OCI-LY1 (cell line): ENCODE results near the gene PPP2R3C.

ENCODE experiments used
- H2AFZ ChIP-seq: fragments of 200-600 bp; sonication (generic), shearing (Covaris generic); 2 replicates; pipeline ENCODE4 v1.6.0; 2014; ENCODE audit warnings: antibody characterized with exemption, mild to moderate bottlenecking, low read length
- H3F3A ChIP-seq: fragments of 200-600 bp; sonication (generic), shearing (Covaris generic); 2 replicates; pipeline ENCODE4 v1.6.0; 2014; ENCODE audit warnings: mild to moderate bottlenecking, antibody characterized with exemption, low read length, moderate library complexity; ENCODE audit not compliant: insufficient read depth
- H3K27ac ChIP-seq: fragments of 200-600 bp; sonication (generic); 2 replicates; pipeline ENCODE4 v1.5.1; 2014; ENCODE audit warnings: low read length, mixed run types, mild to moderate bottlenecking, low read depth; ENCODE audit not compliant: poor library complexity, severe bottlenecking
- H3K27me3 ChIP-seq: fragments of 200-600 bp; sonication (generic); 2 replicates; pipeline ENCODE4 v1.6.0; 2014; ENCODE audit warnings: antibody characterized with exemption, mild to moderate bottlenecking, low read length, moderate library complexity; ENCODE audit not compliant: insufficient read depth
- H3K36me3 ChIP-seq: fragments of 200-600 bp; sonication (generic); 2 replicates; pipeline ENCODE4 v1.6.1; 2014; ENCODE audit warnings: mild to moderate bottlenecking, antibody characterized with exemption, low read length, moderate library complexity, mixed read lengths; ENCODE audit not compliant: insufficient read depth
- H3K4me1 ChIP-seq: fragments of 200-600 bp; sonication (generic); 2 replicates; pipeline ENCODE4 v1.5.1; 2014; ENCODE audit warnings: mild to moderate bottlenecking, low read length, moderate library complexity; ENCODE audit not compliant: insufficient read depth, severe bottlenecking
- H3K4me2 ChIP-seq: fragments of 200-600 bp; sonication (generic), shearing (Covaris generic); 2 replicates; pipeline ENCODE4 v1.6.1; 2014; ENCODE audit warnings: low read length
- H3K4me3 ChIP-seq: fragments of 200-600 bp; sonication (generic); 2 replicates; pipeline ENCODE4 v1.5.1; 2014; ENCODE audit warnings: low read length, low read depth, mild to moderate bottlenecking, mixed read lengths; ENCODE audit not compliant: poor library complexity, severe bottlenecking
- H3K79me2 ChIP-seq: fragments of 200-600 bp; shearing (Covaris generic); 2 replicates; pipeline ENCODE4 v1.6.1; 2016; ENCODE audit warnings: mixed run types, low read length, mixed read lengths; ENCODE audit not compliant: insufficient read depth
- H3K9ac ChIP-seq: fragments of 200-600 bp; sonication (generic), shearing (Covaris generic); 2 replicates; pipeline ENCODE4 v1.6.1; 2014; ENCODE audit warnings: mild to moderate bottlenecking, low read length, mixed read lengths
- H3K9me2 ChIP-seq: fragments of 200-600 bp; sonication (generic), shearing (Covaris generic); 2 replicates; pipeline ENCODE4 v1.6.1; 2014; ENCODE audit warnings: low read depth, mild to moderate bottlenecking, low read length, mixed read lengths
- H3K9me3 ChIP-seq: fragments of 200-600 bp; shearing (Covaris generic); 2 replicates; pipeline ENCODE4 v1.6.1; 2014; ENCODE audit warnings: low read length, mixed read lengths
- H4K20me1 ChIP-seq: fragments of 200-600 bp; sonication (generic), shearing (Covaris generic); 2 replicates; pipeline ENCODE4 v1.6.0; 2016; ENCODE audit warnings: mild to moderate bottlenecking, low read length; ENCODE audit not compliant: insufficient read depth
- EZH2 ChIP-seq: fragments of 200-600 bp; sonication (generic), shearing (Covaris generic); IDR thresholded peaks from 2 replicates; pipeline ENCODE4 v1.8.0; 2017; ENCODE audit warnings: borderline replicate concordance, mixed run types, mild to moderate bottlenecking, antibody characterized with exemption, low read length, moderate library complexity, mixed read lengths
- TF ChIP-seq, protein P1 (sequence below): fragments of 200-600 bp; sonication (generic), shearing (Covaris generic); IDR thresholded peaks from 2 replicates; pipeline ENCODE4 v1.5.1; 2017; ENCODE audit warnings: mild to moderate bottlenecking, antibody characterized with exemption, low read length, moderate library complexity, mixed read lengths

The PPP2R3C gene

DNA sequence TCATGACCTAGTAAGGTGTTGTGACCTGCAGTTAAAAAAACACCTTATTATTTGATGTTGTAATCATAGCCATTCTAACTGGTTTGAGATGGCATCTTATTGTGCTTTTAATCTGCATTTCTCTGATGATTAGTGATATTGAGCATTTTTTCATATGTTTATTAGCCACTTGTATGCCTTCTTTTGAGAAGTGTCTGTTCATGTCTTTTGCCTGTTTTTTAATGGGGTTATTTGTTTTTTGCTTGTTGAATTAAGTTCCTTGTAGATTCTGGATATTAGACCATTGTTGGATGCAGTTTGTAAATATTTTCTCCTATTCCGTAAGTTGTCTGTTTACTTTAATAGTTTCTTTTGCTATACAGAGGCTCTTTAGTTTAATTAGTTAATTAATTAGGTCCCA lies 41.6 kb upstream of the PPP2R3C start:
- TF ChIP-seq, protein P1, sequence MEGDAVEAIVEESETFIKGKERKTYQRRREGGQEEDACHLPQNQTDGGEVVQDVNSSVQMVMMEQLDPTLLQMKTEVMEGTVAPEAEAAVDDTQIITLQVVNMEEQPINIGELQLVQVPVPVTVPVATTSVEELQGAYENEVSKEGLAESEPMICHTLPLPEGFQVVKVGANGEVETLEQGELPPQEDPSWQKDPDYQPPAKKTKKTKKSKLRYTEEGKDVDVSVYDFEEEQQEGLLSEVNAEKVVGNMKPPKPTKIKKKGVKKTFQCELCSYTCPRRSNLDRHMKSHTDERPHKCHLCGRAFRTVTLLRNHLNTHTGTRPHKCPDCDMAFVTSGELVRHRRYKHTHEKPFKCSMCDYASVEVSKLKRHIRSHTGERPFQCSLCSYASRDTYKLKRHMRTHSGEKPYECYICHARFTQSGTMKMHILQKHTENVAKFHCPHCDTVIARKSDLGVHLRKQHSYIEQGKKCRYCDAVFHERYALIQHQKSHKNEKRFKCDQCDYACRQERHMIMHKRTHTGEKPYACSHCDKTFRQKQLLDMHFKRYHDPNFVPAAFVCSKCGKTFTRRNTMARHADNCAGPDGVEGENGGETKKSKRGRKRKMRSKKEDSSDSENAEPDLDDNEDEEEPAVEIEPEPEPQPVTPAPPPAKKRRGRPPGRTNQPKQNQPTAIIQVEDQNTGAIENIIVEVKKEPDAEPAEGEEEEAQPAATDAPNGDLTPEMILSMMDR: no peak
- no peak for TF ChIP-seq EZH2
- Histone ChIP-seq H3K9me3 (no peaks in the 10 kb centered on the region), H3K27ac (no peak overlapping the region), H3K27me3 (no peaks in the 10 kb centered on the region), H3K9ac (no peak overlapping the region), H4K20me1 (no peaks in the 10 kb centered on the region), H3K79me2 (no peaks in the 10 kb centered on the region), H3K36me3 (peaks cover 45% of the 10 kb centered on the region; the same call in 1 of the 2 replicates), H3F3A (no peaks in the 10 kb centered on the region), H3K4me1 (peaks cover 5% of the 10 kb centered on the region), H3K4me3 (no peak overlapping the region), H3K9me2 (no peaks in the 10 kb centered on the region), H2AFZ (no peak overlapping the region), H3K4me2 (no peak overlapping the region)

DNA sequence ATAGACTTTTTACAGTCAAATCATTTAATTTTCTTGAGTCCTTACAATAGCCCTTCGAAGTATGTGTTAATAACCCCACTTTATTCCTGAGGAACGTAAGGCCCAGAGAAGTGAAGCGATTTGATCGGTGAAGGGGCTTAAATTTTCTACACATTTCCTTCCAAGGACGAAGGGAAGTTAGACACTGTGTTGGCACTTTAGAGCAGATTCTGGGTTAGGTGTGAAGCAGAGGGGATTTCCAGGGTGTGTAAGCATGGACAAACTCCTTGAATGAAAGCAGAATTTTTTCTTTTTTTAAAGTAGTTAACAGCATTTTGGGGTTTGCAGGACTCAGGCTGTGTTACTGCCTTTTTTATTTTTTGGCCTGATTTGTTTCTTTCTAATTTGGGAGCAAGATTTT lies 39.4 kb upstream of the PPP2R3C start:
- H3K27me3 ChIP-seq: no peaks in the 10 kb centered on the region
- H3K79me2 ChIP-seq: no peaks in the 10 kb centered on the region
- no peak overlapping the region for H3K4me3 ChIP-seq
- H3K27ac ChIP-seq: no peak overlapping the region
- no peaks in the 10 kb centered on the region for H3K9me3 ChIP-seq
- peaks cover 27% of the 10 kb centered on the region; the same call in 1 of the 2 replicates for H3K36me3 ChIP-seq
- H4K20me1 ChIP-seq: no peaks in the 10 kb centered on the region
- H3K4me2 ChIP-seq: no peak overlapping the region
- no peak for TF ChIP-seq EZH2
- TF ChIP-seq, protein P1: no peak
- no peaks in the 10 kb centered on the region for H3K9me2 ChIP-seq
- peaks cover 8% of the 10 kb centered on the region for H3K4me1 ChIP-seq
- no peak overlapping the region for H3K9ac ChIP-seq
- no peak overlapping the region for H2AFZ ChIP-seq
- no peaks in the 10 kb centered on the region for H3F3A ChIP-seq

DNA sequence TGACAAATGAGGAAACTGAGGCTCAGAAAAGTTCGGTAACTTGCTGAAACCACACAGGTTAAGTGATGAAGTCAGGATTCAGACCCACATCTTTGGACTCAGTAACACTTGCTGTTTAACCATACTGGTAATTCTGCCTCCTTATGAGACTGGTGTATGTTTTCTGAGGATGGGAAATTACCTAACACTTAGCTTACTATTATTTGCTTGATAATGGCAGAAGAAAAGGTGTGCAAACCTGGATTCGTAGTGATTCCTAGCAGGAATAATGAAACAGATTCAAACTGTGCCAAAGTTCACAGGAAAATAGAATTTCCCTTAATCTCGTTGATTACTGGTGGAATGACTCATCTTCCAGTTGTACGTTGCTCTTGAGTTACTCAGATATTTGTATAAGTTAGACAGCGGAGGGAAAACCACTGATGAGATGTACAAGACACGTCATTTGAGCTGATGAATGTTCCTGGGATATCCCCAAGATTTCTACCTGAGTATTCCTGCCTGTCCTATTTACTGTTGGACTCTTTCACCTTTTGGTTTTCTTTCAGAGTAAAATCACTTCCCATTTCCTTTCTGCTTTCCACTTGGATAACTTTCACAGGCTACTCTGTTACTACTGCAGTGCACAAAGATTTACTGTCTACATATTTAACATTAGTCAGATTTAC lies 38.1 kb upstream of the PPP2R3C start:
- Histone ChIP-seq H3K4me1 (peaks cover 21% of the 10 kb centered on the region), H3F3A (no peaks in the 10 kb centered on the region), H3K4me2 (no peak overlapping the region), H3K36me3 (peaks cover 27% of the 10 kb centered on the region; the same call in 1 of the 2 replicates), H4K20me1 (no peaks in the 10 kb centered on the region), H3K79me2 (no peaks in the 10 kb centered on the region), H2AFZ (no peak overlapping the region), H3K9me2 (no peaks in the 10 kb centered on the region), H3K4me3 (no peak overlapping the region), H3K9me3 (no peaks in the 10 kb centered on the region), H3K27me3 (no peaks in the 10 kb centered on the region), H3K27ac (no peak overlapping the region), H3K9ac (no peak overlapping the region)
- TF ChIP-seq EZH2: no peak
- TF ChIP-seq, protein P1: no peak
